HG03575 (cell line): ENCODE results near the gene ASB18.
"Not testable (repeated sequence)": the region's sequence is repeated elsewhere in the genome, so short reads cannot be mapped to it uniquely, and the experiment has no call there.

ENCODE experiments used
- ATAC-seq: cut with Tn5 transposase; IDR thresholded peaks from one replicate; pipeline ENCODE4 v1.9.1; 2021; ENCODE audit not compliant: unreplicated experiment, insufficient number of reproducible peaks, low FRiP score; ENCODE audit errors: extremely low read depth

The ASB18 gene

DNA sequence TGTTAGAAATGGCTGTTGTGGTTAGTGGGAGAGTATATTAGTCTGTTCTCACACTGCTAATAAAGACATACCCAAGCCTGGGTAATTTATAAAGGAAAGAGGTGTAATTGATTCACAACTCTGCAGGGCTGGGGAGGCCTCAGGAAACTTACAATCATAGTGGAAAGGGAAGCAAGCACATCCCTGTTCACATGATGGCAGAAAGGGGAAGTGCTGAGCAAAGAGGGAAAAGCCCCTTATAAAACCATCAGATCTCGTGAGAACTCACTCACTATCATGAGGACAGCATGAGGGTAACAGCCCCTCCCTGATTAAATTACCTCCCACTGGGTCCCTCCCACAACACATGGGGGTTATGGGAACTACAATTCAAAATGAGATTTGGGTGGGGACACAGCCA lies 24.2 kb upstream of the ASB18 start:
- not testable (repeated sequence) for ATAC-seq

DNA sequence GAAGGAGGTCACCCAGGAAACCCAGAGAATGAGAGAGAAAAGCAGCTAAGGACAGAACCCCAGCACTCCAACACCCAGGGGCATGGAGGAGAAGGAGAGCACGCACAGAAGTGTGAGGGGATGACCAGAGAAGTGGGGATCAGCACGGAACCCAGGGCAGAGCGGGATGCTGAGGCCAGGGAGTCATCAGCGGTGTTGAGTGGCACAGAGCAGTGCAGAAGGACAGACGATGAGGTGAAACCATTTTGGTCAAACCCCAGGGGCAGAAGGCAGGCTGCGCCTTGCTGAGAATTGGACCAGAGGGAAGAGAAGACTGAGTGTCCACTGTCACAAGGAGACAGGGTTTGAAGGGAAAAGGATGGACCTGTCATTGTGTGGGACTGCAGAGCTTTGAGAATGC lies 23.4 kb upstream of the ASB18 start:
- no peak for ATAC-seq

DNA sequence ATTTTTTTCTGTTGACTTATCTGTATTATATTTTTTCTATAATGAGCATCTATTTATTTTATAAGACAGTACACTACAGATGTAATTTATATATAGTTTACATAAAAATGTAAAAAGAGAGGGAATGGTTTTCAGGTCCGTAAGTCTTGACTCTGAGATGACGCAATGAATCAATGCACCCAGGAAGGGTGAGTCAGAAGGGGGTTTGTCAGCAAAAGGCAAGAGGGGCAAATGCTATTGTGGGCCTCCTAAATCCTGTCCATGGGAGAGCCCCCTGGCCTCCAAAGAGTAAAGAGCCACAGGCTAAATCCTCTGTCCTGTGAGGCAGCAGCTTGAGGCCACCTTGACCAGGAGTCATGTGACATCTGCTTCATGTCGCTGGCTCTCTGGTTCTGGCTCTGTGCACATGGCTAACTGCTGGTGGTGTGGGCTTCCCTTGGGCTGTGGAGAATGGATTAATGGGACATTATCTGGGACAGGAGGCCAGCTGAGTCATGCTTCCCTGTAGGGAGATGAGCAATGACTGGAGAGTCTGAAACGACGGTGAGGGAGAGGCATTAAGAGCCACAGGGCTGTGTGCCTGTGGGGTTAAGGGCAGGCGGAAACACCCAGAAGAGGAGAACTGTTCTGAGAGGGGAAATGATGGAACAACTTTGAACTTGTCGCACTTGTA lies 22.8 kb upstream of the ASB18 start:
- ATAC-seq = no peak

DNA sequence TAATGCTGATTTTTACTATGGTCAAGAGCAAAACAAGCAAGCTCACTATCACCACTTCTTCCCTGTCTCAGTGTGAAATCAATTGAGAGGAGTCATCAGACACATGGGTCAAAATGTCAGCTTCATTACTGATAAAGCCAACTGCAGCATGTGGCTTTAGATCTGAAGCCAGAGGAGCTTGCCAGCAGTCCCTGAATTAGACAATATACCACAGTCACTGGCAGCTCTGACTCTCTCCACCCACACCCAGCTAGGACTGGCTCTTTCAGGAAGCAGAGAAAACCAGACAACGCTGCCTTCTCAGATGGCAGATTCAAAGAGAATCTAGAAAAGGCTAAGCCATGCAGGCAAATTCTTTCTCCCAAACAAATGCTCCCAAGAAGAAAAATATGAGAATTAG lies 20.0 kb upstream of the ASB18 start:
- no peak for ATAC-seq

DNA sequence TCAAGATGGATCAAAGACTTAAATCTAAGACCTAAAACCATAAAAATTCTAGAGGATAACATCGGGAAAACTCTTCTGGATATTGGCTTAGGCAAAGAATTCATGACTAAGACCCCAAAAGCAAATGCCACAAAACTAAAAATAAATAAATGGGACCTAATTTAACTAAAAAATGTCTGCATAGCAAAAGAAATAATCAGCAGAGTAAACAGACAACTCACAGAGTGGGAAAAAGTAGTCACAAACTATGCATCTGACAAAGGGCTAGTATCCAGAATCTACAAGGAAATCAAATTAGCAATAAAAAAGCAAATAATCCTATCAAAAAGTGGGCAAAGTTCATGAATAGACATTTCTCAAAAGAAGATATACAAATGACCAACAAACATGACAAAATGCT lies 18.2 kb upstream of the ASB18 start:
- ATAC-seq = no peak

DNA sequence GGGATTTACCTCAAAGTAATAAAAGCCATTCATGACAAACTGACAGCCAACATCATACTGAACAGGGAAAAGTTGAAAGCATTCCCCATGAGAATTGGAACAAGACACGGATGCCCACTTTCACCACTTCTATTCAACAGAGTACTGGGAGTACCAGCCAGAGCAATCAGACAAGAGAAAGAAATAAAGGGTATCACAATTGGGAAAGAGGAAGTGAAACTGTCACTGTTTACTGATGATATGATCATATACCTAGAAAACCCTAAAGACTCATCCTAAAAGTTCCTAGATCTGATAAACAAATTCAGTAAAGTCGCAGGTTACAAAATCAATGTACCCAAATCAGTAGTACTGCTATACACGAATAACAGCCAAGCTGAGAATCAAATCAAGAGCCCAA lies 17.2 kb upstream of the ASB18 start:
- ATAC-seq = no peak

DNA sequence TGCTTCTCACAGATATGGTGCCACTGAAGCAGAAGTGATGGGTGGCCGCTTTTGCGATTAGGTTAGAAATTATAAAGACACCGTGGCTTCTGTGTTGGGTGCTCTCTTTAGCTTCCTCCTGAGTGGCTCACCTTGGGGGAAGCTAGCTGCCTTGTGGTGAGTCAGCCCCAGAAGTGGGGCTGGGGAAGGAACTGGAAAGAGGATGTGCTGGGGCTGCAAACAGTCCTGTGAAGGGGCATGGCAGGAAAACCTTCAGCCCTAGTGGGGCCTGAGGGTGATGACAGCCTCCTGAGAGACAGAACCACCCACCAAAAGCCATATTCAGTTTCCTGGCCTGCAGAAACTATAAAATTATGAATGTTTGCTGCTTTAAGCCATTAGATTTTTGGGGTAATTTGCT lies 8.9 kb upstream of the ASB18 start:
- no peak for ATAC-seq

DNA sequence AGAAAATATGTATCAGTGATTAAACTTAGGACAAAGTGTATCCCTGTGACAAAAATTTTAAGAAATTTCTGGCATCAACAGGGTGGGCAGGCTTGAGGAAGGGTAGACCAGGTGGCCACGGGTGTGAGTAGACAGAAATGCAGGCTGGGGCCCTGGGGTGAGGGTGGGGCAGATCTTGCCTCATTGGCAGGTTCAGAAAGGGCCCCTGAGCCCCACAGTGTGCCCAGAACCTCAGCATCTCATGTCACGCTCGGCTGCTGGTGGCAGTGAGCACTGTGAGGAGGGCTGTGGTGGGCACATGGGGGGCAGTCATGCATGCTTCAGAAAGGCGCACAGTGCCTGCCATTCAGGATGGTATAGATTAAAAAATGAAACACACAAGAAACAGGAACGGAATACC lies 7.6 kb upstream of the ASB18 start:
- no peak for ATAC-seq

DNA sequence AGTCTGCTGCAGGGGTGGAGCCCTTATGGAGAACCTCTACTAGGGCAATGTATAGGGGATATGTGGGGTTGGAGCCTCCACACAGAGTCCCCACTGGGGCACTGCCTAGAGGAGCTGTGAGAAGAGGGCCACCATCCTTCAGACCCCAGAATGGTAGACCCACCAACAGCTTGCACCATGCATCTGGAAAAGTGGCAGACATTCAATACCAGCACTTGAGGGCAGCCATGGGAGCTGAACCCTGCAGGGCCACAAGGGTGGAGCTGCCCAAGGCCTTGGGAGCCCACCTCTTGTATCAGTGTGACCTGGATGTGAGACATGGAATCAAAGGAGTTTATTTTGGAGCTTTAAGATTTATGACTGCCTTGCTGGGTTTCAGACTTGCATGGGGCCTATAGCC lies 5.7 kb upstream of the ASB18 start:
- ATAC-seq = not testable (repeated sequence)

DNA sequence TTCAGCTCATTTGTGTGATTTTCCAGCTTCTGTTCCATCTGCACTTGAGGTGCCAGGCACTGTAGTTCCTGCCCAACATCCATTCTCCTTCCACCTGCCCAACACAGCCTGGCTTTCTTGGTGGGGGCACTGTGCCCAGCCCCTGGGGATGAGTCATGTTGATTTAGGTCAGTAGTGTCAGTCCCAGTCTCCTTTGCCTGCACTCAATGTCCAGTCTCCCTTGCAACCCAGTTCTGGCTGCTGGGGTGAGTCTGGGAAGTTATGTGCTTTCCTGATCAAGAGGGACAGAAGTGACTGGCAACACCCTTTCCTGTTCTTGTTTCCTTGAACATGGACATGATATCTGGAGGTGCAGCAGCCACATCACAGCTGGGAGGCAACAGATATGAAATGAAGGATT lies 1.5 kb upstream of the ASB18 start:
- no peak for ATAC-seq

DNA sequence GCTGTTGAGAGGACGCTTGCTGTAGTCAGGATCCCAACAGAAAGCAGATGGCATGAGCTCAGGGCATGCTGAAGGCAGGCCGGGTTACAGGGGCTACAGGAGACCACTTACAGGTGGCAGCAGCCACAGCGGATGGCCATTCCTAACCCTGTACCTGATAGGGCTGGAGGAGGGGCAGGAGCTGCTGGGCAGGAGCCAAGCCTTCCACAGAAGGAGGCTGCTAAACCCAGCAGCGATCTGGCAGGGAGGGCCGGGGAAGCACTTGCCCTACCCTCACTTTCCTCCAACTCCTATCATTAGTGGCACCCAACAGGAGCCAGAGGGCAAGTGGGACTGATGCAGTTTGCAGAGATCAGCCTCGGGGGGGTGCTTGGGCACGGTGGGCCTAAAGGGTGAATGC lies 2.0 kb downstream of the ASB18 start:
- no peak for ATAC-seq

DNA sequence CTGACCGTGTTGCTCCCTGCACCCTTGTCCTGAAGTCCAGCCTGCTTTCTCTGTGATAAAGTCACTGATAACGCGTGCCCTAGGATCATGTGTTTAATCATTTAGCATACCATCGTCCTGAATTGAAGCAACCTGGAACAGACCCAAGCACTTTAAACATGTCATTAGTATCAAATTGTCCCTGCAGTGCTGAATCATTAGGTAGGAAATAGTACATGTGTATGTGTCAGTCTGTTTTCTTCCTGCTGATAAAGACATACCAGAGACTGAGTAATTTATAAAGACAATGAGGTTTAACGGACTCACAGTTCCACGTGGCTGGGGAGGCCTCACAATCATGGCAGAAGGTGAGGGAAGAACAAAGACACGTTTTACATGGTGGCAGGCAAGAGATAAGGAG lies 2.8 kb downstream of the ASB18 start:
- ATAC-seq = no peak

DNA sequence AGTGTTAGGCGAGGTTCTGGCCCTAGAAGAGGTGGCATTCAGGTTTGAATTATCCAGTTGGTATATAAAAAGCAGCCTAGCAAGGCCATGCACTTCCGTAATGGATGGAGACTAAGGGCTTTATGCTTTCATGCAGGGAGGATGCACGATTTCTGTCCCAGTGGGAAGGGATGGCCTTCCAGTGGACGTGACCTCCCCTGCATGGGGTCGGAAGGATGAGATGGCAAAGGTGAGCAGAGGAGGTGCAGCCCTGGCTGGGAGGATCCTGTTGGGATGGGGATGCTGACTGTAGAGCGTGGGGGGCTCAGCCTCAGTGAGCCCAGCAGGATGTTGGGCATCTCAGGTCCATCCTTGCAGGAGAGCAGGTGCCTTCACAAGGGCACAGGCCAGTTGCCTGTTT lies 4.8 kb downstream of the ASB18 start:
- ATAC-seq = no peak

DNA sequence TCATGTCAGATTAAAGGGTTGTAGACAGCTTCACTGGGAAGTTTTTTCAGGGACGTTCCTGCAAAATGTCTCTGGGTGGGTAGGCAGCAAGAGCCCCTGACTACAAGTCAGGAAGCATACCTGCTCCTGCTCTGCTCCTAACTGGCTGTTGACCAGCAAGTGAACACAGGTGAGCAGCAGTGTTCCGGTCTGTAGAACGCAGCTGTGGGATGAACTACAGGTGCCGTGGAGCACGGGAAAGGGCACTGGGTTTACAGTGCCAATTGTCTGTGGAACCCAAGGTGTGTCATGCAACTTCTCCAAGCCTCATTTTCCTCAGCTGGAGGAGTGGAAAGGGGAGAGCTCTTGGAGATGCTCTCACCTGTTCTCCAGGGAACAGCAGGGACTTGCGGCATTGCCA lies 6.6 kb downstream of the ASB18 start:
- no peak for ATAC-seq

DNA sequence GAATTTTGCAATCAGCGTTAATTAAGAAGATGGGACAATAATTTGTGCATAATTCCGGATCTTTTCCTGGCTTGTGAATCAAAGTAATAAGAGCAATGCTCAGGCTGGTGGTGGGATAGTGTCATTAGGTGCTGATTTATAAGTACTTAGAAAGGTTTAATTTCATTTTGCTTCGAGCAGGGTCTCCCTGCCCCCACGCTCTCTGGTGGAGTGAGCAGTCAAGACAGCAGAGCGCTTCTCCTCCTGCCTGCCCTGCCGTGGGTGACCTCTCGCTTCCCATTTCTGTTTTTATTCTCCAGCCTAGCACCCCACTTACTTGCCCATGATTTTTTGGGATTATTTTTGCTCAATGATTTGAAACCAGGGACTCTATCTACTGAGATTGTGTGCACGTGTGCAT lies 7.1 kb downstream of the ASB18 start:
- ATAC-seq = no peak

DNA sequence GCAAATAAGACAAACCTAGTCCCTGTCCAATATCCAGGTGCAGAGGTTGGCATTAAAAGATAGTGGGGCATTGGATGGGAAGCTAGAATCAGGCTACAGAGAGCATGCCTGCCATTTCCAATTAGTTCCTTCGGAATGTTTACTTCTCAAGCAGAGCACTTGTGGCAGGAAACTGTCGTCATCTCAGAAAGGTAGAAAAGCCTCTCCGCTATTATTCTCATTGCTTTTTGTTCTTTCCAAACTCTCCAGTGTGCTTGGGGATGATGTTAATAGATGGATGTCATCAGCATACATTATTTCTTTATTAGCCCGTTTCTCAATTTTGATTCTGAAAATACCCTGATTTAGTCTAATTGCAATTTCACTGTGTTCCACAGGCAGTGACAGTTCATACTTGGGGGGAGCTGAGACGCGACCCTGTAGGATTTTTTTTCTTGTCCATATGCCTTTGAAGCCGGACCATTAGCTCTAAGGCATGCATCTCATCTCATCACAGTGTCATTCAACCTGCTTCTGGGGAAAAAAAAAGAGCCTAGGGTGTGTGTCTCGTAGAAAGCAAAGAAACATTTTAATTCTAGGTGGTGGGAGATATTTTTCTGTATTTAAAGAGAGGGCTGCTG lies 7.7 kb downstream of the ASB18 start:
- ATAC-seq = no peak

DNA sequence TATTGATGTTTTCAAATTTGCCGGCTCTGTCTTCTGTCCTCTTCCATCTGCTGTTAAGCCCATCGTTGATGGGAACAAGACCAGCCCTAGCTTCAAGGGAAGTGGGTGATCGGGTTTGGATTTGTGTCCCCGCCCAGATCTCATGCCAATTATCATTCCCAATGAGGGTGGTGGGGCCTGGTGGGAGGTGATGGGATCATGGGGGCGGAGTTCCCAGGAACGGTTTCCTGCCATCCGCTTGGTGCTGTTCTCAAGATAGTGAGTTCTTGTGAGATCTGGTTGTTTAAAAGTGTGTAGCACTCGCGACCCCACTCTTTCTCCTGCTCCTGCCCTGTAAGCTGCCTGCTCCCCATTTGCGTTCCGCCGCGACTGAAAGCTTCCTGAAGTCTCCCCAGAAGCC lies 9.5 kb downstream of the ASB18 start:
- ATAC-seq = no peak

DNA sequence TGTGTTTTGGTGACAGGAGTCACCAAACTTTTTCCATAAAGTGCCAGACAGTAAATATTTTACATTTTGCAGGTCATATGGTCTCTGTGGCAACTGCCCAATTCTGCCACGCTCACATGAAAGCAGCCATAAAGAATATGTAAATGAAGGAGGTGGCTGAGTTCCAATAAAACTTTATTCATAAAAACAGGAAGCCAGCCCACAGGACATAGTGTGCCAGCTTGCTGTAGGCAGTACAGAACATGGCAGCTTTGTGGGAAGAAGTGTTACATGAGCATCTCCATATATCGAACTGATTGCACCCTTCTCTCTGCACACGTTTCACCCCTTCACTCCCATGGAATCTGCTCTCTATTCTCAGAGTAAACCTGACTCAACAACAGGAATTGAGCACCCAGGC lies 10.2 kb downstream of the ASB18 start:
- ATAC-seq = no peak

DNA sequence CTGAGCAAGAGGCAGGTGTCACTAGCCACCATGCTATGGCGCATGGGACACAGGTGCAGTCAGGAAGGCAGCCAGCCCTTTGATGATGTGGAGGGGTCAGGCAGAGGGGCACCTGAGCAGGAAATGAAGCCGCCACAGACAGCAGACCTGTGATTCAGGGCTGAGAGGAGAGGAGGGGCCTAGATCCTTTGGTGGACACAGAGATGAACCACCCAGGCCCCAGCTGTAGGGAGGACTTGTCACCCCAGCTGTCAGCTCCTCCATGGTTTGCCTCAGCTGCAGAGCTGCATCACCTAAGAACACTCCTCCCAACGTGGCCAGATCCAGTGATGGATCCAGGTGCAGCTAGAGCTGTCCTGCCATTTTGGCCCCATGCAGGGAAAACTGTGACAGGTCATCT lies 11.6 kb downstream of the ASB18 start:
- ATAC-seq = no peak

DNA sequence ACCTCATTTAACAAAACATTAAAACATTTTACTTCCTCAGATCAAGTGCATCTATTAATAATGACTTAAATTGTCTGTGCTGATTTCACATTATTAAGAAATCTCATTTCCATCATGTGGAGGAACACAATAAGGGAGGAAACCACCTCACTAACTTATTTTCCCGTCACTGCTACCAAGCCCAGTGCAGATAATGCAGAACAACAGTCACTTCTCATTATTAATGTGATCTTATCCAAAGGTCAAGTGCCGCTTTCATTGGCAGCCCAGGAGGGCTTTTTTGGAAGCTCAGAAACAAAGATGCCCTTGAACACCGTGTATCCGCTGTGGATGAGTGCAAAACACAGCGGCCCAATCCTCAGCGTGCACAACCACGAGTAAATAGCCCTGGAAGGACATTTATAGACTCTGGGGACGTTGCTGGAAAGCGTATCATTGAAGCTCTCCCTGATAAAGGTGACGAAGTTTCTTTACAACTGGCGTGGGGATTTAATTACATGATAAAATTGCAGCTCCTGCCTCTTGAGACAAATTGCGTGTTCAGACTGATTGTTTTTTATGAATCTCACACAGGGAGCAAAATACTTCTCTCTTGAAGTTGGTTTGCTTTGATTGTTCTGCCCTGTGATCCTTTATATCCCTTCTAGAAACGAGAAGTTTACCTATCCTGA lies 13.2 kb downstream of the ASB18 start:
- ATAC-seq = no peak

DNA sequence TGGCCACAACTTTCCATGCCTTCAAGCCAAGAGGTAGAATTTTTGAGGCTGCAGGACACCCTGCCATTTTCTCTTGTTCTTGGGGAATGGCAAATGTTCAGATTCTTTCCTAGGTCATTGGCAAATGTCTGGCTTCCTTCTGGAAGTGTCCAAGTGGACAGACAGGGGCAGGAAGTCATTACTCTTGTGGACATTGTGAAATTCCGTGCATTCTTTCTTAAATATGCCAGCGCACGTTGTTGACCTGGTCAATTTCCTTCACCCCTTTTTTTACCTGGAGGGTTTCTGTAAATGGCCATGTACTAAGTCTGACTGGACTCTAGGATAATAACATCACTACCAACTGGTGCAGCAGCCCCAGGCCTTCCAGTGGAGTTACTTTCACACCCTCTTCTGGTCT lies 13.9 kb downstream of the ASB18 start:
- ATAC-seq = no peak
